GM19193 (cell line): ENCODE data around the gene TENM4.

Source experiments
- POLR2A ChIP-seq: IDR thresholded peaks from 4 replicates; pipeline ENCODE4 v1.6.1; 2011; ENCODE audit not compliant: insufficient read depth, insufficient read length; ENCODE audit errors: extremely low read depth

Gene TENM4

DNA sequence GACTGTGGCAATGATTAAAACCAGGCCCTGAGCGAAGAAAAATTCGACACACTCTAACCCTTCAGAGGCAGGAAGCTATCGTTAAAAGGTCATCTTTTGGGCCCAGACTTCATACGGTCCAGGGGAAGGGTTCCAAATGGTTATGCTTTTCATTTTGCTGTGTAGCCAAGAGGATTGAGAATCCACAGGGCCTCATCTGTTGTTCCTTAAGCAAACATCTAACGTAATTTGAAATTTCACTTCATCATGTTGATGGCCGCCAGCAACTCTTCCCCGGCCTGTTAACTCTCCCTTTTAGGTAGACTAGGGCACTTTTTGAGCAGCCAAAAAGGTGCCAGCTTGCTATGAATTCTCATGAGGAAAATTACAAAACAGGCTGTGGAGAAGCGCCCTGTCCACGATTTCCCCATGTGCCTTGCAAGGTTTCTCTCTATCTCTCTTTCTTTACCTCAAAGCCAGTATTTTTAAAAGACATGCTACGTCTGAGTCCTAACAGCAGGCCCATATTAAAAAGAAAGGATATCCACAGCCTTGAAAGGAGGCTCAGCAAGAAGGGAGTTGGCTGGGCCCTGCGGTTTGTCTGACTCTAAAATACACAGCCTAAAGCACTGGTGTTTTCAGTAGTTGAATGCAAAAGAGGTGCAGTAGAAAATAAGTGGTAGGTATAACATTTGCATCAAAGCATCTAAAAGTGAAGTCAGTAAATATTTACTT is 509.9 kb downstream of the TENM4 start:
- TF ChIP-seq POLR2A = no peak

DNA sequence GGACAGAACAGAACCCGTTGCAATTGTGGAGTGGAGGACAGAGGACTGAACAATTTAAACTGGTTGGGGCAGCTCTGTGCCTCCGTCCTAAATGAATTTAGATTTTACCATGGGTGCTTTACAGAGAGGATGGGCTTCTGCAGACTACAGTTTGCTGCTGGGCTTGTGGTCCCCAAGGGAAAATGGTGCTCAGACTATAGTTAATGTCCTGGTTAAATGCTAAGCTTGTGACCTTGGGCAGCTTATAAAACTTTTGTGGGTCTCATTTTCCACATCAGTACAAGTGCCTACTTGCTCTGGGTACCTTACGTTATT is 511.0 kb downstream of the TENM4 start:
- no peak for TF ChIP-seq POLR2A

GRCh38 chr11:78929207-78929905 is 511.5 kb downstream of the TENM4 start:
- no peak for TF ChIP-seq POLR2A

- TF ChIP-seq POLR2A = no peak
Observed at GRCh38 chr11:78927511-78927910, 513.3 kb downstream of the TENM4 start.

DNA sequence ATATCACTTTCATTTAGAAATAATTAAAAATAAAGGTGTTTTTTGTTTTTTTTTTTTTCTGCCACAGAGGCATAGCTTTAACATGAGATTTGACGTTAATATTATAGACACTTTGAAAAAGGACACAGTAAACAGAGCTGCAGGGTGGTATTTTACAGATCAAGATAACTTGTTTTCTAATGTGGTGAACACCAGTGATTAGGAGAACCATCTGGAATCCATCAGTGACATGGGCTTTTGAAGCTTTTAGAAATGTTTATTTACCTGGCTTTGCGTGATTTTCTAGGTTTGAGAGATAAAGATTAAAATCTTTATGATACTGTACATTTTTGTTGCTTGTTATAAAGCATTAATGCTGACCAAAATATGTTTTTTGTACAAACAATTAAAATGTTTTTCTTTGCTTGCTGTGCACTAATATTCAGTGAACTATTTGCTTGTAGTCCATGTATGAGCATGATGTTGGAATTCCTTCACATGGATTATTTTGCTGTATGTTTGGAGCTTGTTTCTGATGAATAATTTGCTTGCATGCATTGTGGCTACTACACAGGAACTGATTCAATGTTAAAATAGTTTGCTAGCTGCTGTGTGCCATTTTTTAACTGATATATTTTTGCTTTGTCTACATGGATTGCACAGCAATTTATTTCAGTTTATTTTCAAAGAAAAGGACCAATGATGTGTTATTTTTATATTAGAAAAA is 514.0 kb downstream of the TENM4 start:
- no peak for TF ChIP-seq POLR2A

GRCh38 chr11:78925387-78925786 is 515.4 kb downstream of the TENM4 start:
- no peak for TF ChIP-seq POLR2A

- TF ChIP-seq POLR2A = no peak
Observed at GRCh38 chr11:78922859-78923625, 517.8 kb downstream of the TENM4 start.

- no peak for TF ChIP-seq POLR2A
Observed at GRCh38 chr11:78921509-78921908, 519.3 kb downstream of the TENM4 start.

DNA sequence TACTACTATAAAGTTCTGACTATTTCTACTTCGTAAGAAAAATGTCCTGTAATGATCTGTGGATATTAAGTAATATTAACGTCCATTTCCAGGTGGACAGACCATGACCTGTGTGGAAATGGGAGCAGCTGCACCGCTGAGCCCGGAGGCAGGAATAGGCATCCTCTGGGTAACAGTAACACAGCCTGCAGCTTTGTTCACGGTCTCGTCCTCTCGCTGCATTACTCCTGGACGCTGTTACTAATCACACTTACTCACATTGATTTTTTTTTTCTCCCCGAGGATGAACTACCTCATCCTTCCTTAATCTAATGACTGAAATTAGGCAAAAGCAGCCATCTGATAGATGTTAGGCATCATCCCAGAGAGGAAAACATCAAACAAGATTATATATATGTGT is 520.5 kb downstream of the TENM4 start:
- TF ChIP-seq POLR2A = no peak

DNA sequence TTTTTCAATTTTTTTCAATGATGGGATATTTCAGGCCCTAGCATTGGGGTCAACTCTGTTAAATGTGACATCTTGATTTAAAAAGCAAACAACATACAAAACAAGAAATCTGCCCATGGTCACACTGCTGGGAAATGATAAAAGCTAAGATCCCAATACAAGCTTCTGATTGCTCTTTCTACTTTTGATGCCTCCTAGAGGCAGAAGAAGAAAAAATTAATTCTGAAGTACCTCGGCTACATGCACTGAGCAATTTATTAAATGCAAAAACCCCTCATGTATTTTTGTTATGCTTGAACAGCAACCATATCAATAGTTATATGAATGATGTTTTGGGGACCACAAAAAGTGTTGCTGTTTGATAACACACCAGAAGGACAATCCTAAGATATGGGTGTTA is 524.1 kb downstream of the TENM4 start:
- no peak for TF ChIP-seq POLR2A

- TF ChIP-seq POLR2A = no peak
Observed at GRCh38 chr11:78914503-78914902, 526.3 kb downstream of the TENM4 start.

- TF ChIP-seq POLR2A = no peak
Observed at GRCh38 chr11:78912778-78913177, 528.1 kb downstream of the TENM4 start.

DNA sequence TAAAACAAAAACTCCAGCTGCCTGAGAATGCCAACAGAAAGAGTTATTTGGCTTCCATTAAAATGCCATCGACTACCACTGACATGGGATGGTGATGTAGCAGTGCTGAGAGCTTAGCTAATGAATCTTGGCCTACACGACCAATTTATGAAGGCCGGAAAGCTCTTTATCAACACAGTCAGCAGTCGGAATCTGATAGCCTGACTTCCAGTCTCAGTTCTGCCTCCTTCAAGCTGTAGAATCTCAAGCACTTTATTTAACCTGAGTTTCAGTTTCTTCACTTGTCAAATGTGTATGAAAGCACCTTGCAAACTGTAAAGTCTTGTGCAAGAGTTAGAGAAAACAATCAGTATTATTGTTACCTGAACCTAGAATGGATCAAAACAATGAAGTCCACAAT is 530.5 kb downstream of the TENM4 start:
- TF ChIP-seq POLR2A = no peak

- TF ChIP-seq POLR2A = no peak
Observed at GRCh38 chr11:78909386-78909785, 531.4 kb downstream of the TENM4 start.

GRCh38 chr11:78907636-78908035 is 533.2 kb downstream of the TENM4 start:
- no peak for TF ChIP-seq POLR2A
